ENCODE measurements around the gene GYPC.

DNA sequence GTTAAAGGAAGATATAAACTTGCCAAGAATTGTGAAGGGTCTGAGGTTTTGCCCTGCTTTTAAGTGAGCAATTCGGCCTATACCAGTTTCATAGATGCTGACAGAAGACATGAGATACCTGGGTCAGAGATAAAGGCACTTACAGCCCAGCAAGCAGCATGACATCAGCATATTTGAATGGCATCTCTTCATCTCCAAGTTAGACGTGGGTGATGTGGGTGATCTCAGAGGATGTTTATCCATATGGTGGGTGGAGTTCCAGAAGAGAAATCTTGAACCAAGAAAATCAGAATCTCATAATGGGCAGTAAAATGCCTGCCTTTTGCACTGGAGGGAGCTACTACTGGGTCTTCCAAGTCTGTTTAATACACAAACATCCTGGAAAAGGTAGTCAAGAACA is 44.7 kb downstream of the GYPC start:
- TF ChIP-seq GATA3 (IDR thresholded peaks at IDR 0.05; ENCODE audit: low read depth, low read length) = no peak
- no peak for TF ChIP-seq GATA2 (IDR thresholded peaks at IDR 0.05; ENCODE audit: low read depth, low read length)

All from SH-SY5Y (cell line).